Measurements from ENCODE around the gene ERICH2.

- TF ChIP-seq CTCF (IDR thresholded peaks at IDR 0.05) (no peak), MYBL2 (CRISPR knock-in tag; IDR thresholded peaks at IDR 0.05) (no peak), PRDM15 (CRISPR knock-in tag; IDR thresholded peaks at IDR 0.05) (no peak), ATF6 (CRISPR knock-in tag; IDR thresholded peaks at IDR 0.05) (no peak), JUN (CRISPR knock-in tag; IDR thresholded peaks at IDR 0.05) (no peak), SP1 (CRISPR knock-in tag; conservative IDR thresholded peaks at IDR 0.05) (no peak), NFE2L1 (CRISPR knock-in tag; IDR thresholded peaks at IDR 0.05) (no peak), EMX1 (CRISPR knock-in tag; IDR thresholded peaks at IDR 0.05) (no peak), CREB1 (CRISPR knock-in tag; IDR thresholded peaks at IDR 0.05) (no peak), NR1H2 (CRISPR knock-in tag; IDR thresholded peaks at IDR 0.05) (no peak), USF2 (CRISPR knock-in tag; IDR thresholded peaks at IDR 0.05) (no peak)
Measured at GRCh38 chr2:170774074-170774473, 3.9 kb downstream of the ERICH2 start.

Measured in WTC11 (cell line).